ENCODE measurements around the gene LRRN2.

DNA sequence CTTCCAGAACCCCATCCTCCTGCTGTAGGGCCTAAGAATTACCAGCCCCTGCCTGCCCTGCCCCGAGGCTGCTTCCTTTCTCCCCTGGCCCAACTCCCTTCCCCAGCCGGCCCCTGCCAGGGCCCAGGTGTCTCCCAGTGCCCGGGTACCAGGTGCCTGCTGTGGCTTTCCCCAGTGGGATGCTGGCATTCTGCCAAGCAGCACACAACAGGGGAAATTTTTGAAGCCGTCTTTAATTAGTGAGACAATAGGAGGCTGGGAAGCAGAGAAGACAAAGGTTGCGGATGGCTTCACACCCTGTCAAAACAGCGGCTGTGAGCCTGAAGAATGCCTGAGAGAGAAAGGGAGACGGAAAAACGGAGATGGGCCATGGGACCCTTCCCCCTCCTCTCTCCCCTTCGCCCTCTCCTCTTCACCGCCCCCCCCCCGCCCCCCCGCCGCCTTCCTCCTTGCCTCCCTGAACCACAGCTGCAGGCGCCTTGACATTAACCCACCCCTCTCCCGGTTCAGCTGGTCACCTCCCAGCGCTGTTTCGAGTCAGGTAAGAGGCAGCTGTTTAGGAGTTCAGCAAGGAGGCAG is 33.6 kb downstream of the LRRN2 start:
- TF ChIP-seq CTCF (IDR thresholded peaks at IDR 0.05) = no peak
- no peak for TF ChIP-seq POLR2A (IDR thresholded peaks at IDR 0.05)
- TF ChIP-seq POLR2AphosphoS5 (IDR thresholded peaks at IDR 0.05) = no peak

All from stomach (tissue), 4 donors.